Measurements from ENCODE around the gene LRRC51. TPM values are rescaled to one million over a fixed set of nuclear protein-coding genes. Genes with fewer than 3 reads are reported as not detected.

The LRRC51 gene
- total RNA-seq, 8 experiments from 2014 or later: 3.6 to 39.0 (median 12.6) TPM

- Histone ChIP-seq H3K4me3 (no peak overlapping the region), H3K27ac (no peak overlapping the region), H3K4me1 (replicated peaks in 1 of 2) (peaks cover 11 to 17% of the 10 kb centered on the region in 2 donors)
- ATAC-seq (replicated peaks in 6 of 8): no peak
- 78 to 100% (median 92%) methylated on average over 1 of the region's 1 CpG; no CpG with 5 or more reads in 4 of the 10 experiments for WGBS, 10 experiments
- in situ Hi-C loops (cut with MboI; ENCODE audit: low pct_unique_long_range_greater_than_20kb in 2 of 9, low sequenced_read_pairs in 9 of 9, unreplicated experiment in 9 of 9): no loop called here
Observed at GRCh38 chr11:72100462-72100861, 19.8 kb downstream of the LRRC51 start.

GRCh38 chr11:72102162-72102561 is 21.5 kb downstream of the LRRC51 start:
- H3K27ac ChIP-seq: peak overlapping the region in 1 of 2 donors; percentile 96
- H3K4me3 ChIP-seq: peak overlapping the region; percentile 85 to 95 (median 91)
- in situ Hi-C loops (cut with MboI; ENCODE audit: low pct_unique_long_range_greater_than_20kb in 2 of 9, low sequenced_read_pairs in 9 of 9, unreplicated experiment in 9 of 9): no loop called here
- peaks cover 11 to 17% of the 10 kb centered on the region in 2 donors for H3K4me1 ChIP-seq (replicated peaks in 1 of 2)
- WGBS, 10 experiments: 29 to 70% (median 50%) methylated on average over 1 to 3 of the region's 4 CpGs; no CpG with 5 or more reads in 1 of the 10 experiments
- no peak for ATAC-seq (replicated peaks in 6 of 8)

GRCh38 chr11:72102631-72102945 is 21.9 kb downstream of the LRRC51 start:
- no peak for ATAC-seq (replicated peaks in 6 of 8)
- Histone ChIP-seq H3K27ac (peak overlapping the region; percentile 95 to 96), H3K4me3 (peak overlapping the region; percentile 85 to 95 (median 91)), H3K4me1 (replicated peaks in 1 of 2) (peaks cover 11 to 17% of the 10 kb centered on the region in 2 donors)
- in situ Hi-C loops (cut with MboI; ENCODE audit: low pct_unique_long_range_greater_than_20kb in 2 of 9, low sequenced_read_pairs in 9 of 9, unreplicated experiment in 9 of 9): no loop called here
- 0 to 4% (median 0%) methylated on average over 1 to 8 of the region's 9 CpGs; no CpG with 5 or more reads in 2 of the 10 experiments for WGBS, 10 experiments

- ATAC-seq (replicated peaks in 6 of 8): peak; percentile 86 to 98 (median 96)
- 0 to 40% (median 16%) methylated on average over 3 to 18 of the region's 64 CpGs; no CpG with 5 or more reads in 4 of the 10 experiments for WGBS, 10 experiments
- in situ Hi-C loops (cut with MboI; ENCODE audit: low pct_unique_long_range_greater_than_20kb in 2 of 9, low sequenced_read_pairs in 9 of 9, unreplicated experiment in 9 of 9): no loop called here
- Histone ChIP-seq H3K4me1 (replicated peaks in 1 of 2) (peaks cover 11 to 17% of the 10 kb centered on the region in 2 donors), H3K4me3 (peak within 1 kb of the TSS; percentile 85 to 95 (median 91)), H3K27ac (peak within 1 kb of the TSS; percentile 95 to 96)
Observed at GRCh38 chr11:72102946-72103753, 22.5 kb downstream of the LRRC51 start, which contains the start of gene LAMTOR1. Gene LAMTOR1, minus strand, starts transcription at chr11:72103297. Its CDS starts 73 bp downstream, at chr11:72103224.

GRCh38 chr11:72103754-72104167 is 23.1 kb downstream of the LRRC51 start:
- WGBS, 10 experiments: 64 to 100% (median 94%) methylated on average over 1 to 6 of the region's 11 CpGs; no CpG with 5 or more reads in 4 of the 10 experiments
- peaks cover 11 to 17% of the 10 kb centered on the region in 2 donors for H3K4me1 ChIP-seq (replicated peaks in 1 of 2)
- H3K27ac ChIP-seq: peak overlapping the region; percentile 90 to 91
- H3K4me3 ChIP-seq: peak overlapping the region; percentile 18 to 85 (median 21)
- in situ Hi-C loops (cut with MboI; ENCODE audit: low pct_unique_long_range_greater_than_20kb in 2 of 9, low sequenced_read_pairs in 9 of 9, unreplicated experiment in 9 of 9): no loop called here
- no peak for ATAC-seq (replicated peaks in 6 of 8)

- H3K27ac ChIP-seq: no peak within 1 kb of the TSS
- 90 to 98% (median 90%) methylated on average over 2 to 7 of the region's 14 CpGs; no CpG with 5 or more reads in 7 of the 10 experiments for WGBS, 10 experiments
- no peak for ATAC-seq (replicated peaks in 6 of 8)
- no peak within 1 kb of the TSS for H3K4me3 ChIP-seq
- peaks cover 11 to 17% of the 10 kb centered on the region in 2 donors for H3K4me1 ChIP-seq (replicated peaks in 1 of 2)
- in situ Hi-C loops (cut with MboI; ENCODE audit: low pct_unique_long_range_greater_than_20kb in 2 of 9, low sequenced_read_pairs in 9 of 9, unreplicated experiment in 9 of 9): no loop called here
Observed at GRCh38 chr11:72105888-72106287, 25.2 kb downstream of the LRRC51 start, which contains the start of gene TOMT. Gene TOMT, plus strand, starts transcription at chr11:72105924. Its CDS starts 28 bp downstream, at chr11:72105952.

- Histone ChIP-seq H3K4me3 (peak overlapping the region; percentile 58 to 82 (median 74)), H3K27ac (peak overlapping the region; percentile 99), H3K4me1 (replicated peaks in 1 of 2) (peaks cover 5 to 7% of the 10 kb centered on the region in 2 donors)
- in situ Hi-C loops (cut with MboI; ENCODE audit: low pct_unique_long_range_greater_than_20kb in 2 of 9, low sequenced_read_pairs in 9 of 9, unreplicated experiment in 9 of 9): no loop called here
- peak in 2 of 8 experiments; percentile 1 for ATAC-seq (replicated peaks in 6 of 8)
- 0 to 23% (median 2%) methylated on average over 2 to 9 of the region's 10 CpGs; no CpG with 5 or more reads in 1 of the 10 experiments for WGBS, 10 experiments
Observed at GRCh38 chr11:72111300-72112142, 30.9 kb downstream of the LRRC51 start.

- in situ Hi-C loops (cut with MboI; ENCODE audit: low pct_unique_long_range_greater_than_20kb in 2 of 9, low sequenced_read_pairs in 9 of 9, unreplicated experiment in 9 of 9): no loop called here
Observed at GRCh38 chr11:72112143-72112977, 31.7 kb downstream of the LRRC51 start, which contains the start of gene ANAPC15. Gene ANAPC15, minus strand, starts transcription at chr11:72112695. Its CDS starts 1,419 bp downstream, at chr11:72111276.

GRCh38 chr11:72112978-72113808 is 32.5 kb downstream of the LRRC51 start:
- 25 to 92% (median 56%) methylated on average over 1 to 6 of the region's 9 CpGs for WGBS, 10 experiments
- Histone ChIP-seq H3K4me1 (replicated peaks in 1 of 2) (peaks cover 12 to 15% of the 10 kb centered on the region in 2 donors), H3K4me3 (peak overlapping the region; percentile 58 to 82 (median 74)), H3K27ac (peak overlapping the region; percentile 99)
- ATAC-seq (replicated peaks in 6 of 8): peak in 1 of 8 experiments; percentile 1
- in situ Hi-C loops (cut with MboI; ENCODE audit: low pct_unique_long_range_greater_than_20kb in 2 of 9, low sequenced_read_pairs in 9 of 9, unreplicated experiment in 9 of 9): no loop called here

More at GRCh38 chr11:72112143-72112977, 31.7 kb downstream of the LRRC51 start, which contains the start of gene ANAPC15:
- H3K4me1 ChIP-seq (replicated peaks in 1 of 2): peaks cover 5 to 7% of the 10 kb centered on the region in 2 donors
- 0 to 3% (median 2%) methylated on average over 1 to 27 of the region's 49 CpGs; no CpG with 5 or more reads in 2 of the 10 experiments for WGBS, 10 experiments
- H3K27ac ChIP-seq: peak within 1 kb of the TSS; percentile 99
- H3K4me3 ChIP-seq: peak within 1 kb of the TSS; percentile 58 to 82 (median 74)
- ATAC-seq (replicated peaks in 6 of 8): peak; percentile 85 to 94 (median 91)

GRCh38 chr11:72114570-72114969 is 33.9 kb downstream of the LRRC51 start:
- in situ Hi-C loops (cut with MboI; ENCODE audit: low pct_unique_long_range_greater_than_20kb in 2 of 9, low sequenced_read_pairs in 9 of 9, unreplicated experiment in 9 of 9): no loop called here
- Histone ChIP-seq H3K4me1 (replicated peaks in 1 of 2) (peaks cover 21 to 26% of the 10 kb centered on the region in 2 donors), H3K27ac (no peak overlapping the region), H3K4me3 (no peak overlapping the region)
- 29 to 100% (median 80%) methylated on average over 1 of the region's 1 CpG; no CpG with 5 or more reads in 6 of the 10 experiments for whole genome bisulfite sequencing, 10 experiments
- ATAC-seq (replicated peaks in 6 of 8): peak in 1 of 8 experiments; percentile 0

GRCh38 chr11:72116019-72116755 is 35.5 kb downstream of the LRRC51 start:
- Histone ChIP-seq H3K27ac (no peak overlapping the region), H3K4me1 (replicated peaks in 1 of 2) (peaks cover 21 to 26% of the 10 kb centered on the region in 2 donors), H3K4me3 (no peak overlapping the region)
- in situ Hi-C loops (cut with MboI; ENCODE audit: low pct_unique_long_range_greater_than_20kb in 2 of 9, low sequenced_read_pairs in 9 of 9, unreplicated experiment in 9 of 9): no loop called here
- WGBS, 10 experiments: 63 to 100% (median 89%) methylated on average over 1 to 6 of the region's 6 CpGs; no CpG with 5 or more reads in 1 of the 10 experiments
- no peak for ATAC-seq (replicated peaks in 6 of 8)
